Keratinocyte (primary cell): ENCODE results near the gene TAOK1. TPM values are rescaled to one million over a fixed set of nuclear protein-coding genes. Genes with fewer than 3 reads are reported as not detected.

ENCODE experiments used
- DNase-seq: peaks from one replicate; pipeline ENCODE4 v3.0.0-alpha.2; 2011; ENCODE audit warnings: low read depth, missing footprints, low spot score
- FAIRE-seq: peaks from 2 replicates; lab custom pipeline; 2011; peaks lifted over from hg19 to GRCh38; lab: Jason Lieb, UNC
- H2AFZ ChIP-seq: 2 replicates; pipeline ENCODE4 v1.6.0; 2012; ENCODE audit warnings: low read length, control low read depth, inconsistent platforms; ENCODE audit not compliant: control insufficient read depth
- H3K27ac ChIP-seq: 2 replicates; pipeline ENCODE4 v1.5.1; 2011; ENCODE audit warnings: low read length; ENCODE audit not compliant: control insufficient read depth, insufficient read depth
- H3K27me3 ChIP-seq: 3 replicates; pipeline ENCODE4 v1.6.0; 2011; ENCODE audit warnings: low read length; ENCODE audit not compliant: control insufficient read depth, insufficient read depth; ENCODE audit errors: extremely low read depth
- H3K36me3 ChIP-seq, 2 experiments: 2 replicates in 1 of 2; 3 replicates in 1 of 2; pipeline ENCODE4 v1.5.1; 2011; ENCODE audit warnings: low read length in 2 of 2, mild to moderate bottlenecking in 1 of 2; ENCODE audit not compliant: control insufficient read depth in 2 of 2, insufficient read depth in 2 of 2; ENCODE audit errors: extremely low read depth in 1 of 2
- H3K4me1 ChIP-seq: 3 replicates; pipeline ENCODE4 v1.5.1; 2011; ENCODE audit warnings: low read length; ENCODE audit not compliant: control insufficient read depth, insufficient read depth; ENCODE audit errors: extremely low read depth
- H3K4me2 ChIP-seq: 3 replicates; pipeline ENCODE4 v1.6.0; 2011; ENCODE audit warnings: low read depth, low read length; ENCODE audit not compliant: control insufficient read depth, insufficient read depth; ENCODE audit errors: extremely low read depth
- H3K4me3 ChIP-seq, 3 experiments: fragments of 200-600 bp in 1 of 3; sonication (generic) in 1 of 3; 2 replicates in 2 of 3; 3 replicates in 1 of 3; pipeline ENCODE4 v1.5.1; 2011 to 2016; ENCODE audit warnings: low read length in 3 of 3, mild to moderate bottlenecking in 3 of 3, control low read depth in 2 of 3, inconsistent platforms in 1 of 3, low read depth in 1 of 3, mixed read lengths in 1 of 3, mixed run types in 1 of 3, moderate library complexity in 1 of 3; ENCODE audit not compliant: control insufficient read depth in 2 of 3, insufficient read depth in 2 of 3; ENCODE audit errors: extremely low read depth in 1 of 3
- H3K79me2 ChIP-seq: 2 replicates; pipeline ENCODE4 v1.6.0; 2012; ENCODE audit warnings: low read length; ENCODE audit not compliant: control insufficient read depth, insufficient read depth
- H3K9ac ChIP-seq: 3 replicates; pipeline ENCODE4 v1.6.0; 2011; ENCODE audit warnings: low read length; ENCODE audit not compliant: control insufficient read depth, insufficient read depth; ENCODE audit errors: extremely low read depth
- H3K9me1 ChIP-seq: 3 replicates; pipeline ENCODE4 v1.6.0; 2011; ENCODE audit warnings: low read length; ENCODE audit not compliant: control insufficient read depth, insufficient read depth; ENCODE audit errors: extremely low read depth
- H3K9me3 ChIP-seq: 2 replicates; pipeline ENCODE4 v1.5.1; 2012; ENCODE audit warnings: low read depth, low read length; ENCODE audit not compliant: control insufficient read depth
- H4K20me1 ChIP-seq: 3 replicates; pipeline ENCODE4 v1.6.0; 2011; ENCODE audit warnings: low read length; ENCODE audit not compliant: control insufficient read depth, insufficient read depth; ENCODE audit errors: extremely low read depth
- EZH2 ChIP-seq: IDR thresholded peaks from one replicate; pipeline ENCODE4 v1.6.1; 2012; ENCODE audit warnings: inconsistent platforms, mild to moderate bottlenecking, low read length, moderate library complexity
- dilution Hi-C: fragments of 300-500 bp; cut with MboI; formaldehyde crosslinking; loops from one replicate; pipeline ENCODE4 v1.7.0; 2020; ENCODE audit warnings: low sequenced_read_pairs; ENCODE audit not compliant: extremely low pct_ligation_motif_present
- polyA plus RNA-seq, 5 experiments: library from polyadenylated mRNA; depleted of rRNA in 3 of 5; stranded (reverse) in 3 of 5; stranded (forward) in 1 of 5; unstranded in 1 of 5; fragments of >200 nt; gene quantifications; 1 replicate in 1 of 5; 2 replicates in 3 of 5; 3 replicates in 1 of 5; pipeline versions ENCODE4 v1.2.1 to v1.2.3, GENCODE V29; 2011 to 2012; ENCODE audit warnings: missing spikeins in 2 of 5, low read depth in 1 of 5, low replicate concordance in 1 of 5
- TF ChIP-seq, protein P1 (sequence below), 3 experiments: IDR thresholded peaks in 1 of 3; conservative IDR thresholded peaks in 1 of 3; optimal IDR thresholded peaks in 1 of 3; 2 replicates in 2 of 3; 3 replicates in 1 of 3; pipeline versions ENCODE3 to v1.5.1; 2011; ENCODE audit warnings: low read length in 3 of 3, mild to moderate bottlenecking in 3 of 3, moderate library complexity in 2 of 3, control low read depth in 1 of 3, inconsistent platforms in 1 of 3; ENCODE audit not compliant: insufficient read depth in 2 of 3; ENCODE audit errors: extremely low read depth in 1 of 3

TAOK1 gene
- polyA plus RNA-seq, 1 donor (not counting 4 experiments of a cell fraction or from before 2014, with no cell fraction given), result 26.7 TPM

GRCh38 chr17:29546085-29546484, 155.9 kb downstream of the TAOK1 start:
- H3K36me3 ChIP-seq, result peaks cover 6 to 18% of the 10 kb centered on the region in 2 experiments
- no peak overlapping the region for H3K4me3 ChIP-seq
- no peaks in the 10 kb centered on the region for H3K27me3 ChIP-seq
- H3K4me1 ChIP-seq, result no peaks in the 10 kb centered on the region
- H3K79me2 ChIP-seq, result no peaks in the 10 kb centered on the region
- DNase-seq, result no peak
- H3K9me1 ChIP-seq, result no peaks in the 10 kb centered on the region
- no peak overlapping the region for H3K27ac ChIP-seq
- no peak overlapping the region for H2AFZ ChIP-seq
- no peaks in the 10 kb centered on the region for H4K20me1 ChIP-seq
- no peak overlapping the region for H3K4me2 ChIP-seq
- no peak overlapping the region for H3K9ac ChIP-seq
- no peaks in the 10 kb centered on the region for H3K9me3 ChIP-seq
- dilution Hi-C loops, result no loop called here
- no peak for FAIRE-seq
- TF ChIP-seq EZH2, result no peak
- TF ChIP-seq, protein P1, sequence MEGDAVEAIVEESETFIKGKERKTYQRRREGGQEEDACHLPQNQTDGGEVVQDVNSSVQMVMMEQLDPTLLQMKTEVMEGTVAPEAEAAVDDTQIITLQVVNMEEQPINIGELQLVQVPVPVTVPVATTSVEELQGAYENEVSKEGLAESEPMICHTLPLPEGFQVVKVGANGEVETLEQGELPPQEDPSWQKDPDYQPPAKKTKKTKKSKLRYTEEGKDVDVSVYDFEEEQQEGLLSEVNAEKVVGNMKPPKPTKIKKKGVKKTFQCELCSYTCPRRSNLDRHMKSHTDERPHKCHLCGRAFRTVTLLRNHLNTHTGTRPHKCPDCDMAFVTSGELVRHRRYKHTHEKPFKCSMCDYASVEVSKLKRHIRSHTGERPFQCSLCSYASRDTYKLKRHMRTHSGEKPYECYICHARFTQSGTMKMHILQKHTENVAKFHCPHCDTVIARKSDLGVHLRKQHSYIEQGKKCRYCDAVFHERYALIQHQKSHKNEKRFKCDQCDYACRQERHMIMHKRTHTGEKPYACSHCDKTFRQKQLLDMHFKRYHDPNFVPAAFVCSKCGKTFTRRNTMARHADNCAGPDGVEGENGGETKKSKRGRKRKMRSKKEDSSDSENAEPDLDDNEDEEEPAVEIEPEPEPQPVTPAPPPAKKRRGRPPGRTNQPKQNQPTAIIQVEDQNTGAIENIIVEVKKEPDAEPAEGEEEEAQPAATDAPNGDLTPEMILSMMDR (optimal IDR thresholded peaks at IDR 0.05 in 1 of 3, IDR thresholded peaks at IDR 0.05 in 1 of 3, conservative IDR thresholded peaks at IDR 0.05 in 1 of 3; ENCODE audit: extremely low read depth in 1 of 3, insufficient read depth in 2 of 3, low read length in 3 of 3), result no peak

DNA sequence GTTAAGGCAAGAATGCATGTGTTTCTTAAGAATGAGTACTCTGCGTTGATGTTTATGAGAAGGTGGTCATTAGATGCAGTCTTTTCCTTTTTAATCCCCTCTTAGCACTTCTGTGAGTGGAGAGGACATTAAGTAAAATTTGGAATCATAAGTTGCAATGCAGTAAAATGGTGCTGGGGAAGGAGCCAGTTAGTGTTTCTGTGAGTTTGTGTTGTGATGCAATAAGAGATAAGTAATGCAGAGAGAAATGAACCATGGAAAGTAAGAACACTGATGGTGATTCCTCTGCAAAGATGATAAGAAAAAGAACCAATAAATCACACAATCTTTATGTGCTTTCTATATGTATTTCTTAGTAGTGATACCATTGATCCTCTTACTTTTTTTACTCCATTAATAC, 156.7 kb downstream of the TAOK1 start:
- no peaks in the 10 kb centered on the region for H4K20me1 ChIP-seq
- FAIRE-seq, result no peak
- H3K9me1 ChIP-seq, result no peaks in the 10 kb centered on the region

More for the DNA sequence above, 156.7 kb downstream of the TAOK1 start:
- TF ChIP-seq EZH2, result no peak
- TF ChIP-seq, protein P1 (optimal IDR thresholded peaks at IDR 0.05 in 1 of 3, IDR thresholded peaks at IDR 0.05 in 1 of 3, conservative IDR thresholded peaks at IDR 0.05 in 1 of 3; ENCODE audit: extremely low read depth in 1 of 3, insufficient read depth in 2 of 3, low read length in 3 of 3), result no peak
- Histone ChIP-seq H3K79me2 (no peaks in the 10 kb centered on the region), H3K9me3 (no peaks in the 10 kb centered on the region), H2AFZ (no peak overlapping the region), H3K4me1 (no peaks in the 10 kb centered on the region), H3K27ac (no peak overlapping the region), H3K4me2 (no peak overlapping the region), H3K9ac (no peak overlapping the region), H3K36me3 (peaks cover 6 to 18% of the 10 kb centered on the region in 2 experiments), H3K27me3 (no peaks in the 10 kb centered on the region), H3K4me3 (no peak overlapping the region)
- no peak for DNase-seq
- dilution Hi-C loops, result no loop called here
